Measurements from ENCODE around the gene TEDC1.

Gene TEDC1

GRCh38 chr14:105448706-105449111 lies 42.3 kb upstream of the TEDC1 start (continued):
- no peak for TF ChIP-seq ZNF561 (tag by site-specific recombination; IDR thresholded peaks at IDR 0.05; ENCODE audit: borderline replicate concordance)
- 0 out of 2 replicates have a peak, but pooled peaks have one; percentile 11 for TF ChIP-seq PBX3 (CRISPR knock-in tag; IDR thresholded peaks at IDR 0.05)
- TF ChIP-seq ZNF184 (tag by site-specific recombination; IDR thresholded peaks at IDR 0.05), result no peak
- TF ChIP-seq CTCF (tag by site-specific recombination; IDR thresholded peaks at IDR 0.05), result peak; percentile 86
- TF ChIP-seq ZNF16 (tag by site-specific recombination; IDR thresholded peaks at IDR 0.05; ENCODE audit: low read depth), result no peak
- TF ChIP-seq ZNF518A (tag by site-specific recombination; conservative IDR thresholded peaks at IDR 0.05; ENCODE audit: low read depth), result no peak
- TF ChIP-seq ZNF266 (tag by site-specific recombination; IDR thresholded peaks at IDR 0.05; ENCODE audit: low read depth), result no peak
- TF ChIP-seq ZBTB17 (tag by site-specific recombination; IDR thresholded peaks at IDR 0.05), result 0 out of 2 replicates have a peak, but pooled peaks have one; percentile 36
- TF ChIP-seq ZNF514 (tag by site-specific recombination; IDR thresholded peaks at IDR 0.05), result no peak
- no peak for TF ChIP-seq ELK4 (IDR thresholded peaks at IDR 0.05; ENCODE audit: borderline replicate concordance, low read depth, low read length)
- no peak; the same call in 1 of the 2 replicates for TF ChIP-seq ZNF335 (tag by site-specific recombination; conservative IDR thresholded peaks at IDR 0.05)
- no peak for TF ChIP-seq ZFP3 (tag by site-specific recombination; IDR thresholded peaks at IDR 0.05; ENCODE audit: low read depth)
- TF ChIP-seq ZNF830 (tag by site-specific recombination; IDR thresholded peaks at IDR 0.05; ENCODE audit: low read depth), result no peak
- no peak for TF ChIP-seq ZNF580 (tag by site-specific recombination; IDR thresholded peaks at IDR 0.05)
- no peak for TF ChIP-seq ZNF654 (tag by site-specific recombination; IDR thresholded peaks at IDR 0.05; ENCODE audit: low read depth)
- TF ChIP-seq ZNF692 (tag by site-specific recombination; IDR thresholded peaks at IDR 0.05), result peak; percentile 55; the same call in 1 of the 2 replicates
- no peak for TF ChIP-seq ZNF416 (tag by site-specific recombination; IDR thresholded peaks at IDR 0.05)
- no peak for TF ChIP-seq TRIM28 (IDR thresholded peaks at IDR 0.05; ENCODE audit: borderline replicate concordance, low read length)
- no peak for TF ChIP-seq ZNF76 (tag by site-specific recombination; IDR thresholded peaks at IDR 0.05; ENCODE audit: borderline replicate concordance, low read depth)
- no peak for TF ChIP-seq REPIN1 (tag by site-specific recombination; IDR thresholded peaks at IDR 0.05; ENCODE audit: low read depth)
- TF ChIP-seq ZNF2 (tag by site-specific recombination; IDR thresholded peaks at IDR 0.05), result no peak
- TF ChIP-seq ZNF10 (tag by site-specific recombination; IDR thresholded peaks at IDR 0.05), result no peak
- no peak for TF ChIP-seq ZNF24 (tag by site-specific recombination; IDR thresholded peaks at IDR 0.05)
- TF ChIP-seq ZNF560 (tag by site-specific recombination; IDR thresholded peaks at IDR 0.05; ENCODE audit: borderline replicate concordance), result no peak
- peak; percentile 45 for TF ChIP-seq ZBTB8A (tag by site-specific recombination; IDR thresholded peaks at IDR 0.05)
- peak; percentile 34; the same call in 1 of the 2 replicates for TF ChIP-seq PATZ1 (tag by site-specific recombination; IDR thresholded peaks at IDR 0.05)
- TF ChIP-seq ZNF423 (tag by site-specific recombination; IDR thresholded peaks at IDR 0.05), result no peak
- peak; percentile 77 for TF ChIP-seq ZFP69B (tag by site-specific recombination; IDR thresholded peaks at IDR 0.05)
